T47D (cell line): Measurements from ENCODE around the gene PRKCSH.

Source experiments
- DNase-seq, 2 experiments: peaks; one replicate each; pipeline versions ENCODE4 v3.0.0 to v3.0.0-alpha.2; 2011 to 2012; ENCODE audit warnings: low read depth in 1 of 2, low spot score in 1 of 2
- JUND ChIP-seq: IDR thresholded peaks from 2 replicates; pipeline ENCODE4 v1.6.1; 2012; ENCODE audit warnings: low read depth
- in situ Hi-C: cut with HindIII; loops from 2 replicates; pipeline ENCODE4 v1.10.0; 2016; ENCODE audit warnings: low sequenced_read_pairs, low pct_unique_long_range_greater_than_20kb

Gene PRKCSH

GRCh38 chr19:11479898-11480714 is 44.7 kb downstream of the PRKCSH start:
- DNase-seq, result no peak
- in situ Hi-C loops, result no loop called here
- TF ChIP-seq JUND, result no peak

- no peak for DNase-seq
- TF ChIP-seq JUND, result no peak
- in situ Hi-C loops, result no loop called here
Observed at GRCh38 chr19:11480715-11481533, 45.5 kb downstream of the PRKCSH start, which contains the start of gene ELAVL3. Gene ELAVL3, minus strand, starts transcription at chr19:11481046. Its CDS starts 438 bp downstream, at chr19:11480608.

GRCh38 chr19:11481534-11482383 is 46.3 kb downstream of the PRKCSH start:
- DNase-seq, result no peak
- in situ Hi-C loops, result no loop called here
- TF ChIP-seq JUND, result no peak

- DNase-seq, result peak; percentile 74 to 90
- in situ Hi-C loops, result no loop called here
- no peak for TF ChIP-seq JUND
Observed at GRCh38 chr19:11482384-11483050, 47.1 kb downstream of the PRKCSH start.

GRCh38 chr19:11483366-11484111 is 48.1 kb downstream of the PRKCSH start:
- in situ Hi-C loops, result no loop called here
- no peak for DNase-seq
- no peak for TF ChIP-seq JUND

- no peak for TF ChIP-seq JUND
- DNase-seq, result no peak
- in situ Hi-C loops, result no loop called here
Observed at GRCh38 chr19:11485245-11485837, 49.9 kb downstream of the PRKCSH start.

GRCh38 chr19:11486661-11487503 is 51.4 kb downstream of the PRKCSH start:
- no peak for TF ChIP-seq JUND
- in situ Hi-C loops, result no loop called here
- DNase-seq, result no peak

GRCh38 chr19:11489378-11489777 is 53.9 kb downstream of the PRKCSH start:
- DNase-seq, result no peak
- in situ Hi-C loops, result no loop called here
- TF ChIP-seq JUND, result no peak

GRCh38 chr19:11494634-11495285 is 59.3 kb downstream of the PRKCSH start:
- no peak for TF ChIP-seq JUND
- in situ Hi-C loops, result no loop called here
- DNase-seq, result no peak

- no peak for TF ChIP-seq JUND
- DNase-seq, result no peak
- in situ Hi-C loops, result no loop called here
Observed at GRCh38 chr19:11495481-11495880, 60.0 kb downstream of the PRKCSH start.
